B cell (primary cell): Measurements from ENCODE around the gene COL5A1. TPM values are rescaled to one million over a fixed set of nuclear protein-coding genes. Genes with fewer than 3 reads are reported as not detected.

ENCODE experiments used
- ATAC-seq: fragments of 200-7000 bp; cut with Tn5 transposase; one replicate; pipeline ENCODE4 v1.10.0; 2021; ENCODE audit warnings: low read depth, mild to moderate bottlenecking, moderate number of reproducible peaks, moderate library complexity
- CTCF ChIA-PET: fragments of 350-600 bp; sonication (Branson Sonifier 250); formaldehyde crosslinking; loops from one replicate; lab custom pipeline; 2021; ENCODE audit warnings: antibody characterized with exemption, inconsistent platforms; lab: Charles Lee
- POLR2A ChIA-PET: fragments of 350-600 bp; sonication (Branson Sonifier 250); formaldehyde crosslinking; loops from one replicate; lab custom pipeline; 2021; ENCODE audit warnings: antibody characterized with exemption; lab: Charles Lee
- DNase-seq: peaks from one replicate; pipeline ENCODE4 v3.0.0; 2013
- H2AFZ ChIP-seq: 2 replicates; pipeline ENCODE4 v1.6.1; 2012; ENCODE audit warnings: mild to moderate bottlenecking, low read depth, low read length; ENCODE audit not compliant: insufficient read depth, poor library complexity, severe bottlenecking
- H3K27ac ChIP-seq, 2 donors: 1 replicate in 1 of 2; 2 replicates in 1 of 2; pipeline ENCODE4 v1.5.1; 2012 to 2013; ENCODE audit warnings: low read length in 2 of 2, mild to moderate bottlenecking in 2 of 2, moderate library complexity in 1 of 2
- H3K27me3 ChIP-seq, 4 experiments: fragments of 200-600 bp in 1 of 4; sonication (generic) in 1 of 4; replicated peaks in 1 of 4; 1 replicate in 2 of 4; 2 replicates in 2 of 4; pipeline versions ENCODE4 v1.6.1 to v1.7.0; 2013 to 2016; ENCODE audit warnings: low read length in 3 of 4, mild to moderate bottlenecking in 2 of 4, mixed read lengths in 1 of 4, moderate library complexity in 1 of 4; ENCODE audit not compliant: insufficient read depth in 4 of 4, control insufficient read depth in 3 of 4; ENCODE audit errors: control extremely low read depth in 1 of 4
- H3K36me3 ChIP-seq, 2 experiments: replicated peaks in 1 of 2; 1 replicate in 1 of 2; 2 replicates in 1 of 2; pipeline versions ENCODE4 v1.6.1 to v1.7.1; 2013; ENCODE audit warnings: low read length in 1 of 2; ENCODE audit not compliant: insufficient read depth in 2 of 2, control insufficient read depth in 1 of 2; ENCODE audit errors: control extremely low read depth in 1 of 2, extremely low read depth in 1 of 2
- H3K4me1 ChIP-seq, 2 donors: fragments of 200-600 bp in 1 of 2; sonication (generic) in 1 of 2; 1 replicate in 1 of 2; 2 replicates in 1 of 2; pipeline versions ENCODE4 v1.5.1 to v1.6.1; 2013 to 2017; ENCODE audit warnings: low read length in 2 of 2; ENCODE audit not compliant: control insufficient read depth in 2 of 2, insufficient read depth in 2 of 2
- H3K4me2 ChIP-seq: replicated peaks from 2 replicates; pipeline ENCODE3; 2012; ENCODE audit warnings: mild to moderate bottlenecking, low read depth, low read length; ENCODE audit not compliant: poor library complexity, severe bottlenecking
- H3K4me3 ChIP-seq, 5 experiments: fragments of 200-600 bp in 1 of 5; sonication (generic) in 1 of 5; 1 replicate in 3 of 5; 2 replicates in 2 of 5; pipeline versions ENCODE4 v1.5.1 to v1.7.0; 2011 to 2016; ENCODE audit warnings: low read length in 4 of 5, mild to moderate bottlenecking in 4 of 5, low read depth in 2 of 5, control low read depth in 1 of 5, moderate library complexity in 1 of 5; ENCODE audit not compliant: insufficient read depth in 1 of 5; ENCODE audit errors: control extremely low read depth in 1 of 5, extremely low read depth in 1 of 5
- H3K79me2 ChIP-seq: fragments of 200-600 bp; sonication (generic); one replicate; pipeline ENCODE4 v1.6.0; 2016; ENCODE audit warnings: low read length; ENCODE audit not compliant: control insufficient read depth, insufficient read depth
- H3K9ac ChIP-seq: fragments of 200-600 bp; sonication (generic); 2 replicates; pipeline ENCODE4 v1.6.1; 2017; ENCODE audit warnings: mild to moderate bottlenecking, low read length, moderate library complexity
- H3K9me3 ChIP-seq, 3 donors: one replicate each; pipeline versions ENCODE4 v1.6.1 to v1.7.1; 2013; ENCODE audit warnings: low read length in 2 of 3; ENCODE audit not compliant: control insufficient read depth in 2 of 3, insufficient read depth in 1 of 3; ENCODE audit errors: control extremely low read depth in 1 of 3
- H4K20me1 ChIP-seq: 2 replicates; pipeline ENCODE4 v1.6.0; 2012; ENCODE audit warnings: mild to moderate bottlenecking, low read length; ENCODE audit not compliant: insufficient read depth, control insufficient read depth, poor library complexity, severe bottlenecking
- H3K27ac Mint-ChIP-seq: one replicate; pipeline ENCODE4 v1.8.0; 2021; ENCODE audit warnings: mixed read lengths
- H3K27me3 Mint-ChIP-seq: one replicate; pipeline ENCODE4 v1.8.0; 2021; ENCODE audit warnings: mixed read lengths
- H3K4me1 Mint-ChIP-seq: one replicate; pipeline ENCODE4 v1.8.0; 2021; ENCODE audit warnings: mixed read lengths
- H3K4me3 Mint-ChIP-seq: one replicate; pipeline ENCODE4 v1.8.0; 2021; ENCODE audit warnings: mixed read lengths
- H3K9me3 Mint-ChIP-seq: one replicate; pipeline ENCODE4 v1.8.0; 2022; ENCODE audit warnings: mixed read lengths; ENCODE audit not compliant: insufficient read depth
- CTCF ChIP-seq: fragments of 200-600 bp; IDR thresholded peaks from one replicate; pipeline ENCODE4 v1.8.0; 2022; ENCODE audit warnings: antibody characterized with exemption, mild to moderate bottlenecking
- EZH2 ChIP-seq: IDR thresholded peaks from 2 replicates; pipeline ENCODE4 v1.6.1; 2012; ENCODE audit warnings: borderline replicate concordance, low read depth, mild to moderate bottlenecking, moderate library complexity, low read length; ENCODE audit not compliant: insufficient read depth, poor library complexity, severe bottlenecking
- WGBS: methylation state at CpG from one replicate; pipeline ENCODE4 v1.1.5; 2013; ENCODE audit warnings: missing lambda C conversion rate; ENCODE audit not compliant: insufficient coverage; 5-methylcytosine and 5-hydroxymethylcytosine counted together
- intact Hi-C: fragments of 100-400 bp; cut with micrococcal nuclease; formaldehyde crosslinking; loops from one replicate; pipeline ENCODE4 v1.10.0; 2022
- polyA plus RNA-seq: library from polyadenylated mRNA; depleted of rRNA; stranded (reverse); fragments of >200 nt; gene quantifications from 2 replicates; pipeline ENCODE4 v1.2.3, GENCODE V29; 2012
- total RNA-seq, 2 donors: library from RNA; stranded (reverse); fragments of 120-200 nt in 1 of 2; gene quantifications; 1 replicate in 1 of 2; 2 replicates in 1 of 2; pipeline versions ENCODE4 v1.2.3 to v1.2.4, GENCODE V29; 2013 to 2022

COL5A1 gene
- total and polyA plus RNA-seq, 2 donors (not counting 1 experiment from before 2014, with no cell fraction given), result 0.06 TPM; not detected in 1

DNA sequence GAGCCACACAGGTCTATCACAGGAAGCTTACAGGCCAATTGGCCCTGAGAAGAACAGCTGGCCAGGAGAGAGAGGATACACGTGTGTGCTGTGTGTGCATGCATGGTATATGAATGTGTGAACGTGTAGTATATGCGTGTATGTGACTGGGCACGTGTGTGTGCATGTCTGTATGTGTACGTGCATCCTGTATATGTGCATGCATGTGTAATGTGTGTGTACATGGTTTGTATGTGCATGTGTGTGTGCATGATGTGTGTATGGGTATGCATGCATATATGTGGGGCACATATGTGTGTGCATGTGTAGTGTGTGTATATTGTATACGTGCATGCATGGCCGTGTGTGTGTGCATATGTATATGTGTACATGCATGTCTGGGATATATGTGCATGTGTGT is 182.0 kb downstream of the COL5A1 start:
- Mint-ChIP-seq H3K27me3 (peaks cover 2% of the 10 kb centered on the region), H3K4me3 (no peak overlapping the region), H3K4me1 (no peaks in the 10 kb centered on the region), H3K9me3 (no peaks in the 10 kb centered on the region), H3K27ac (no peak overlapping the region)
- no peaks in the 10 kb centered on the region for H3K9me3 ChIP-seq
- H3K36me3 ChIP-seq, result no peaks in the 10 kb centered on the region
- H3K27ac ChIP-seq, result no peak overlapping the region
- no peaks in the 10 kb centered on the region for H3K79me2 ChIP-seq
- H4K20me1 ChIP-seq, result no peaks in the 10 kb centered on the region
- ChIA-PET CTCF (no interaction called here), POLR2A (no interaction called here)
- no peak overlapping the region for H3K9ac ChIP-seq
- DNase-seq (no peak), ATAC-seq (no peak)
- no peak overlapping the region for H2AFZ ChIP-seq
- no peaks in the 10 kb centered on the region for H3K4me1 ChIP-seq
- TF ChIP-seq CTCF, result no peak
- no peak for TF ChIP-seq EZH2
- no peaks in the 10 kb centered on the region for H3K27me3 ChIP-seq
- no peak overlapping the region for H3K4me3 ChIP-seq
- intact Hi-C loops, result no loop called here
- WGBS, result 98% methylated on average over 7 of the region's 7 CpGs
- no peak overlapping the region for H3K4me2 ChIP-seq

DNA sequence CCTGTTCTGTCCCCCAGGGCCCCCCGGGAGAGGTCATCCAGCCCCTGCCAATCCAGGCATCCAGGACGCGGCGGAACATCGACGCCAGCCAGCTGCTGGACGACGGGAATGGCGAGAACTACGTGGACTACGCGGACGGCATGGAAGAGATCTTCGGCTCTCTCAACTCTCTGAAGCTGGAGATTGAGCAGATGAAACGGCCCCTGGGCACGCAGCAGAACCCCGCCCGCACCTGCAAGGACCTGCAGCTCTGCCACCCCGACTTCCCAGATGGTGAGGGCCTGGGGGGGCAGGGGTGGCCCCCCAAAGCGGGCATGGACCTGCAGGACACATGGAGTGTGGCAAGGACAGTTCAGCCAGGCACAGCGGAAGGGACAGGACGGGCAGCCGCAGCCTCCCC is 183.0 kb downstream of the COL5A1 start:
- no peak for ATAC-seq
- CTCF ChIA-PET, result no interaction called here
- POLR2A ChIA-PET, result no interaction called here

More for the DNA sequence above, 183.0 kb downstream of the COL5A1 start:
- Mint-ChIP-seq H3K9me3 (no peaks in the 10 kb centered on the region), H3K27me3 (peaks cover under 1% of the 10 kb centered on the region), H3K4me1 (no peaks in the 10 kb centered on the region), H3K4me3 (no peak overlapping the region), H3K27ac (no peak overlapping the region)
- TF ChIP-seq EZH2 (no peak), CTCF (no peak)
- no peak overlapping the region for H3K4me2 ChIP-seq
- DNase-seq, result no peak
- no peaks in the 10 kb centered on the region for H3K27me3 ChIP-seq
- H3K36me3 ChIP-seq, result no peaks in the 10 kb centered on the region
- no peak overlapping the region for H2AFZ ChIP-seq
- H3K27ac ChIP-seq, result no peak overlapping the region
- H3K4me1 ChIP-seq, result no peaks in the 10 kb centered on the region
- H4K20me1 ChIP-seq, result no peaks in the 10 kb centered on the region
- WGBS, result 93% methylated on average over 23 of the region's 23 CpGs
- H3K9ac ChIP-seq, result no peak overlapping the region
- no peaks in the 10 kb centered on the region for H3K9me3 ChIP-seq
- H3K4me3 ChIP-seq, result no peak overlapping the region
- intact Hi-C loops, result no loop called here
- no peaks in the 10 kb centered on the region for H3K79me2 ChIP-seq
